Measurements from ENCODE around the gene MTA1. TPM values are rescaled to one million over a fixed set of nuclear protein-coding genes. Genes with fewer than 3 reads are reported as not detected.

MTA1 gene
- total RNA-seq, 1 experiment from 2014 or later, result 166 TPM

DNA sequence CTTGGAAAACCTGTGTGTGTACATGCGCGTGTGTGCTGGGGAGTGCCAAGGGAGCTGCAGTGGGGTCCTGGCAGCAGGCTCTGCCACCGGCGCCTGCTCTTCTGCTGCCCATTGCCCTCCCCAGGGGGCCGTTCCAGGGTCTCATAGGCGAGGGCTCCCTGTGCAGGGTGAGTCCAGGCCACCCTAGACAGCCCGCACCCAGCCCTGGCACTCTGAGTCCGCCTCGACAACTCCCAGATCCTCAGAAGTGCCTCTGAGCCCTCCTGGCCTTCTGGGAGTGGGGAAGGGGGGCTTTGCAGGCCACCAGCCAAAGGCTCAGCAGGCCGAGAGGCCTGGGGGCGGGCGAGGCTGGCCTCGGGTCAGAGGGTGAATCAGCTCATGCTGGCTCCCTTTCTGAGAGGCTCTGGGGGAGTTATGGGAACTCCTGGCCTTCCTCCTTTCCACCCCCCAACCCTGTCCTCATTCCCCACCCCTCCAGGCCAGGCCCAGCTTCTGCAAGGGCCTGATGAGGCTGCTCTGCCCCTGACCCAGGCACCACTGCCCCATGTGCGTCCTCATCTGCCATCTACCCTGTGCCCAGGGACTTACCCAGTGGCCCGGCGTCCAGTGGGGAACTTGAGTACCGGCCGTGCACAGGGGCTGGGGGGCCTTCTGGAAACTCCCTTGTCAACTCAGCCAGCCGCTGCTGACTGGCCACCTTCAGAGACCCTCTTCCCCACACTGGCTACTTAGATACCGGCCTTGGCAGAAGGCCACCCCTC is 69.3 kb downstream of the MTA1 start:
- CTCF ChIA-PET, result interaction anchor here (0.5 to 2.5 kb wide), 21 partner anchors 8 to 1735 kb away, joined by 3 to 45 read pairs (median 4); no protein-coding TSS in a partner anchor
- peak overlapping the region; percentile 78 for H3K4me3 Mint-ChIP-seq (ENCODE audit: unreplicated experiment)
- H3K9me3 Mint-ChIP-seq (ENCODE audit: unreplicated experiment), result no peaks in the 10 kb centered on the region
- peaks cover 11% of the 10 kb centered on the region for H3K4me1 Mint-ChIP-seq (ENCODE audit: insufficient read depth, unreplicated experiment)
- BruUV-seq (replicated peaks), result no TSS peak
- intact Hi-C loops (cut with micrococcal nuclease), result no loop called here
- H3K27ac Mint-ChIP-seq (ENCODE audit: low read depth, unreplicated experiment), result no peak overlapping the region
- peaks cover 7% of the 10 kb centered on the region for H3K36me3 Mint-ChIP-seq (ENCODE audit: insufficient read depth, unreplicated experiment)
- DNase-seq (ENCODE audit: unreplicated experiment), result no peak
- POLR2A ChIA-PET, result interaction anchor here (0.6 to 1.8 kb wide), 9 partner anchors 8 to 397 kb away, joined by 3 to 30 read pairs (median 4); partner anchors contain the start of gene TEX22
- no peaks in the 10 kb centered on the region for H3K27me3 Mint-ChIP-seq (ENCODE audit: insufficient read depth, unreplicated experiment)
- TF ChIP-seq CTCF (IDR thresholded peaks at IDR 0.05; ENCODE audit: unreplicated experiment), result no peak

DNA sequence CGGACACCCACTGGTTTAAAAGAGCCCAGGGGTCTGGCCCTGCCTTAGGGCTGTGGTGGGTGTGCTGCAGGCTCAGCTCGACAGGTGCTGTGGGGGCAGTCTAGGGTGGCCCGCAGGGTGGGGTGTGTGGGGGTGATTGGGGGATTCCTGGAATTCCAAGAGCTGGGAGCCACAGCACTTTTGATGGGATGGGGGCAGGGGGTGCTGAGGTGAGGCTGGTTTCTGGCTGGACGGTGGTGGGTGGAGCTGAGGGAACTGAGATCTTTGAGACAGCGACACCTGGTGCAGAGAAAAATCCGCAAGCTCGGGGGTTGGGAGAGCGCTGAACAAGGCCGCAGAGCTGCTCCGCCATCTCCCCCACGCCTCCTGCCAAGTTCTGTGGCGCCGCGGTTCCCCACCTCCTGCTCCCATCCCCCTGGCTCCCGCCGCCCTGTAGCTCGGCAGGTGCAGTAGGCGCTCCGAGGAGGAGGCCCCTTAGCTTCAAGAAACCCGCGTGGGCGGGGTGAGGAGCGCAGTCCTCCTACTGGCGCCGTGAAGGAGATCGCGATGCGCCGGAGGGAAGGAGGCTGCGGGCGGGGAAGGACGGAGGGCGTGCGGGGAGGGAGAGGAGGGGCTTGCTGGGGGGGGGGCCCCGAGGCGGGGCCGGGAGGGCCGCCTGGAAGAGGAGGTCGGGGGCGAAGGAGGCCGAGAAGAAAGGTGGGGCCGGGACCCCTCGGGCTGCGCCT is 70.1 kb downstream of the MTA1 start:
- DNase-seq (ENCODE audit: unreplicated experiment), result peak; percentile 88
- intact Hi-C loops (cut with micrococcal nuclease), result loop anchor here (1.0 to 2.0 kb wide), 4 partner anchors 8 to 118 kb away; no protein-coding TSS in a partner anchor
- peak overlapping the region; percentile 78 for H3K4me3 Mint-ChIP-seq (ENCODE audit: unreplicated experiment)
- H3K27me3 Mint-ChIP-seq (ENCODE audit: insufficient read depth, unreplicated experiment), result no peaks in the 10 kb centered on the region
- H3K4me1 Mint-ChIP-seq (ENCODE audit: insufficient read depth, unreplicated experiment), result peaks cover 5% of the 10 kb centered on the region
- peak; percentile 61 for TF ChIP-seq CTCF (IDR thresholded peaks at IDR 0.05; ENCODE audit: unreplicated experiment)
- no TSS peak for BruUV-seq (replicated peaks)
- peak overlapping the region; percentile 79 for H3K27ac Mint-ChIP-seq (ENCODE audit: low read depth, unreplicated experiment)
- ChIA-PET POLR2A (interaction anchor here (0.6 to 1.8 kb wide), 11 partner anchors 8 to 398 kb away, joined by 3 to 30 read pairs (median 4); partner anchors contain the start of genes PACS2 and TEX22), CTCF (interaction anchor here (0.5 to 2.5 kb wide), 29 partner anchors 8 to 1736 kb away, joined by 3 to 45 read pairs (median 4); partner anchors contain the start of gene PACS2)
- no peaks in the 10 kb centered on the region for H3K9me3 Mint-ChIP-seq (ENCODE audit: unreplicated experiment)
- peaks cover 7% of the 10 kb centered on the region for H3K36me3 Mint-ChIP-seq (ENCODE audit: insufficient read depth, unreplicated experiment)

GRCh38 chr14:105490267-105490571 is 70.6 kb downstream of the MTA1 start:
- H3K27ac Mint-ChIP-seq (ENCODE audit: low read depth, unreplicated experiment), result peak overlapping the region; percentile 79
- H3K4me3 Mint-ChIP-seq (ENCODE audit: unreplicated experiment), result peak overlapping the region; percentile 78
- TF ChIP-seq CTCF (IDR thresholded peaks at IDR 0.05; ENCODE audit: unreplicated experiment), result no peak
- no peak for DNase-seq (ENCODE audit: unreplicated experiment)
- no peaks in the 10 kb centered on the region for H3K27me3 Mint-ChIP-seq (ENCODE audit: insufficient read depth, unreplicated experiment)
- POLR2A ChIA-PET, result interaction anchor here (0.6 to 1.8 kb wide), 10 partner anchors 9 to 401 kb away, joined by 3 to 30 read pairs (median 4); partner anchors contain the start of genes PACS2 and TEX22
- H3K4me1 Mint-ChIP-seq (ENCODE audit: insufficient read depth, unreplicated experiment), result peaks cover 5% of the 10 kb centered on the region
- peaks cover 12% of the 10 kb centered on the region for H3K36me3 Mint-ChIP-seq (ENCODE audit: insufficient read depth, unreplicated experiment)
- H3K9me3 Mint-ChIP-seq (ENCODE audit: unreplicated experiment), result no peaks in the 10 kb centered on the region
- CTCF ChIA-PET, result interaction anchor here (0.6 to 2.5 kb wide), 23 partner anchors 9 to 392 kb away, joined by 3 to 45 read pairs (median 4); partner anchors contain the start of gene PACS2
- no TSS peak for BruUV-seq (replicated peaks)
- intact Hi-C loops (cut with micrococcal nuclease), result loop anchor here (1.0 to 2.0 kb wide), 4 partner anchors 9 to 119 kb away; no protein-coding TSS in a partner anchor

Measured in MCF 10A (cell line).